Measurements from ENCODE around the gene MRPL21. TPM values are rescaled to one million over a fixed set of nuclear protein-coding genes. Genes with fewer than 3 reads are reported as not detected.

The MRPL21 gene
- total RNA-seq, 1 donor = 47.1 TPM

DNA sequence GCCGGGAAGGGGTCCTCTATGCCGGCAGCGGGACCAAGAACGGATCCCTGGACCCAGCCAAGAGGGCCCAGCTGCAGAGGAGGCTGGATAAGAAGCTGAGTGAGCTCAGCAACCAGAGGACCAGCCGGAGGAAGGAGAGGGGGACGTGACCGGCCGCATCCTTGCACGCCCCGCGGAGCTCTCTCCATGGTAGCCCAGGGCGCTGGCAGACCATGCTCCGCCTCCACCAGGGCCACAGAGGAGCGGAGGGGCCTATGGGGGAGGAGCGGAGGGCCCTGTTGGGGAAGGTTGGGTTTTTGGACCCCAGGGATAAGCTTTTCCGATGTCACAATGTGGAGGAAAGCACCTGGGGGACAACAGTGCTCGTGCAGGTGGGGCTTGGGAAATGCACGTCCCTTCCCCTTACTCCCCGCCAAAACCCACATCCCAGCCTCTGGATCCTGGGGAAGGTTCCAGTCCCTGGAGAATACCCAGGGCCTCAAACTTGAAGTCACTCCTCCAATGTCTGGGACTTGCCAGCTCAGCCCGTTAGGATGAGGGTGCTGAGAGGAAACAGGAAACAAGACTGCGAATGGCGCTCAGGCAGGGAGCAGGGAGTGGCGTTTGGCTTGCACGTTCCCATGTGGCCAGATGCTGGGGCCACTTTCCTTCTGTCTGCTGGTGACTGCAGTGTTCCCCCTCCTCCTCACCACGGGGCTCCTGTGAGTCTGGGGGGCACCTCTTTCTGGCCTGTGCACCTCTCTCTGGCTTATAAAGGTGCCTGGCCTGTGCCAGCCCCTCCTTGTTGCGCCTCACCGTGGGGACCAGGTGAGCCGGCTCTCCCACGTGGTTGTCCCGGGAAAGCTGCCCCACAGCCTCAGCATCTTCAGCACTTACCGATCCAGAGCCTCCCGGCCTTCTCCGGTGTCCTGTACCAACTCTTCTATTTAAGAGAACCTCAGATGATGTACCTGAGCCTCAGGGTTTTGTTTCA lies 36.2 kb upstream of the MRPL21 start:
- no peak overlapping the region for H3K4me3 ChIP-seq (ENCODE audit: low read depth, low read length)
- TF ChIP-seq, protein P1, sequence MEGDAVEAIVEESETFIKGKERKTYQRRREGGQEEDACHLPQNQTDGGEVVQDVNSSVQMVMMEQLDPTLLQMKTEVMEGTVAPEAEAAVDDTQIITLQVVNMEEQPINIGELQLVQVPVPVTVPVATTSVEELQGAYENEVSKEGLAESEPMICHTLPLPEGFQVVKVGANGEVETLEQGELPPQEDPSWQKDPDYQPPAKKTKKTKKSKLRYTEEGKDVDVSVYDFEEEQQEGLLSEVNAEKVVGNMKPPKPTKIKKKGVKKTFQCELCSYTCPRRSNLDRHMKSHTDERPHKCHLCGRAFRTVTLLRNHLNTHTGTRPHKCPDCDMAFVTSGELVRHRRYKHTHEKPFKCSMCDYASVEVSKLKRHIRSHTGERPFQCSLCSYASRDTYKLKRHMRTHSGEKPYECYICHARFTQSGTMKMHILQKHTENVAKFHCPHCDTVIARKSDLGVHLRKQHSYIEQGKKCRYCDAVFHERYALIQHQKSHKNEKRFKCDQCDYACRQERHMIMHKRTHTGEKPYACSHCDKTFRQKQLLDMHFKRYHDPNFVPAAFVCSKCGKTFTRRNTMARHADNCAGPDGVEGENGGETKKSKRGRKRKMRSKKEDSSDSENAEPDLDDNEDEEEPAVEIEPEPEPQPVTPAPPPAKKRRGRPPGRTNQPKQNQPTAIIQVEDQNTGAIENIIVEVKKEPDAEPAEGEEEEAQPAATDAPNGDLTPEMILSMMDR (IDR thresholded peaks at IDR 0.05; ENCODE audit: insufficient read depth, low read depth, low read length) = no peak
- no peak for DNase-seq (ENCODE audit: low read depth)

DNA sequence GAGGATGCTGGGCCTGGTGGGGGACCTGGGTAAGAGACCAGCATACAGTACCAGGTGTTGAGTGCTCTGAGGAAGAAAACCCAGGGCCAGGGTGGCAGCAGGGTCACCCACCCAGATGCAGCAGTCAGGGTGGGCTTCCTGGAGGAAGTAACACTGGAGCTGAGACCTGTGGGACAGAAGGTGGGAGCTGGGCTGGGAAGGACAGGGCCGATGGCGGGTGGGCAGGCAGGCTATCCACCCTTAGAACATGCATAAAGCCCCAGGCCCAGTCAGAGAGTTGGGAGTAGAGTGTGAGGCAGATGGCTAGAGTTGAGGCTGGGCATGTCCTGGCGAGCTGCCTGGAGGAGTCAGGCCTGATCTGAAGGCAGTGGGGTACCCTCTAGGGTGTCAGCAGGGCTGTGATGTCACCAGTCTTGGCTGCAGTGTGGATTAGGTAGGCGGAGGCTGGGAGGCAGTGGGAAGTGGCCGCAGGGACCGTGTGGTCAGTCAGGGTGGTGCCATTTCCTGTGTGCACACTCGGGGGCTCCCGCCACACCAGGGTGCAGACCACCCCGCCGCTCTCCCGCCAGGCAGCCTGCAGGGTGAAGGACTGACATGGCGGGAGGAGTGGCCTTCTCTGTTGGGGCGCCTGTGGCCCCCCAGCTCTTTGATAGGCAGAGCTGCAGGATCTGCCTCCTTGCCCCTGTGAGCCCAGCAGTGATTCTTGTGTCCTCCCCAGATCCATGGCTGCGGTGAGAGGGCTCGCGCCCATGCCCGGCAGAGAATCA lies 35.4 kb upstream of the MRPL21 start:
- H3K4me3 ChIP-seq (ENCODE audit: low read depth, low read length) = no peak overlapping the region
- DNase-seq (ENCODE audit: low read depth) = no peak
- TF ChIP-seq, protein P1 (IDR thresholded peaks at IDR 0.05; ENCODE audit: insufficient read depth, low read depth, low read length) = no peak

- no peak for DNase-seq (ENCODE audit: low read depth)
- TF ChIP-seq, protein P1 (IDR thresholded peaks at IDR 0.05; ENCODE audit: insufficient read depth, low read depth, low read length) = no peak
- H3K4me3 ChIP-seq (ENCODE audit: low read depth, low read length) = no peak overlapping the region
Observed at GRCh38 chr11:68938088-68938487, 34.5 kb upstream of the MRPL21 start.

- H3K4me3 ChIP-seq (ENCODE audit: low read depth, low read length) = no peak overlapping the region
- TF ChIP-seq, protein P1 (IDR thresholded peaks at IDR 0.05; ENCODE audit: insufficient read depth, low read depth, low read length) = no peak
- no peak for DNase-seq (ENCODE audit: low read depth)
Observed at GRCh38 chr11:68936676-68937620, 33.3 kb upstream of the MRPL21 start.

DNA sequence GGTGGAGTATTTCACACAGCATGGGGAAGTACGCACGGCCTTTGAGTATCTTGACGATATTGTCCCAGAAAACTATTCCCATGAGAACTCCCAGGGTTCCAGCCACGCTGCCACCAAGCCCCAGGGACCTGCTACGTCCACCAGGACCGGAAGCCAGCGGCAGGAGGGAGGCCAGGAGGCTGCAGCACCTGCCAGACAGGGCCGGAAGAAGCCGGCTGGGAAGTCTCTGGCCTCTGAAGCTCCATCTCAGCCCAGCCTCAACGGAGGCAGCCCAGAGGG lies 32.7 kb upstream of the MRPL21 start:
- no peak overlapping the region for H3K4me3 ChIP-seq (ENCODE audit: low read depth, low read length)
- TF ChIP-seq, protein P1 (IDR thresholded peaks at IDR 0.05; ENCODE audit: insufficient read depth, low read depth, low read length) = no peak
- no peak for DNase-seq (ENCODE audit: low read depth)

Measured in fibroblast of villous mesenchyme (primary cell).